ENCODE data around the gene COL19A1.

The COL19A1 gene

DNA sequence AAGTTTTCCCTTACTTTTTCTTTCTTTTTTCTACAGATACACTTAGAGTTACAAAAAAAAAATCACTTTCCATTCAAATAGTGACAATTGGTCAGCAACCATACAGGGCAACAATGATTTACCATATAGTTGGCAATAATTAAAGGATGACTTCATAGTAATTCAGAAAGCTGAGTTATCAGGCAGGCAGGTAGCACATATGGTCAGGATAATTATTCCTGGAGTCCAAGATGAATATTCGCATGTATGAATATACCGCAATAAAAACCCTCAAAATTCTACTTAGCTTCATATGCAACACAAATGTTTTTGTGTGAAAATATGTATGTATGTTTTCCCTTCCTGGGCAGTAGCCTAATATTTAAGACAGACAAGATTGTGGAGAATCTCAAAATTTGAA, 34.5 kb downstream of the COL19A1 start:
- H4K20me1 ChIP-seq (ENCODE audit: low read depth, low read length): no peaks in the 10 kb centered on the region
- H3K27me3 ChIP-seq (ENCODE audit: low read length): no peaks in the 10 kb centered on the region
- no peak for TF ChIP-seq CTCF (IDR thresholded peaks at IDR 0.05; ENCODE audit: insufficient read depth, low read length, poor library complexity, severe bottlenecking)
- TF ChIP-seq EZH2phosphoT487 (conservative IDR thresholded peaks at IDR 0.05; ENCODE audit: low read length): no peak
- no peaks in the 10 kb centered on the region for H3K9me3 ChIP-seq (ENCODE audit: insufficient read depth, low read length)
- no peak overlapping the region for H3K9ac ChIP-seq (ENCODE audit: low read length)
- H3F3A ChIP-seq (ENCODE audit: insufficient read depth): no peaks in the 10 kb centered on the region
- no peaks in the 10 kb centered on the region for H3K9me2 ChIP-seq (replicated peaks; ENCODE audit: insufficient read depth, low read length)
- no peak overlapping the region for H3K4me2 ChIP-seq (ENCODE audit: low read depth, low read length, poor library complexity, severe bottlenecking)
- H3K27ac ChIP-seq (ENCODE audit: low read depth, low read length): no peak overlapping the region
- no peak overlapping the region for H2AFZ ChIP-seq (ENCODE audit: low read depth, low read length, severe bottlenecking)
- no peak overlapping the region for H3K4me3 ChIP-seq (ENCODE audit: insufficient read depth, low read length, poor library complexity, severe bottlenecking)
- no peaks in the 10 kb centered on the region for H3K36me3 ChIP-seq (ENCODE audit: low read length)
- no peaks in the 10 kb centered on the region for H3K79me2 ChIP-seq (ENCODE audit: insufficient read depth, low read length)

DNA sequence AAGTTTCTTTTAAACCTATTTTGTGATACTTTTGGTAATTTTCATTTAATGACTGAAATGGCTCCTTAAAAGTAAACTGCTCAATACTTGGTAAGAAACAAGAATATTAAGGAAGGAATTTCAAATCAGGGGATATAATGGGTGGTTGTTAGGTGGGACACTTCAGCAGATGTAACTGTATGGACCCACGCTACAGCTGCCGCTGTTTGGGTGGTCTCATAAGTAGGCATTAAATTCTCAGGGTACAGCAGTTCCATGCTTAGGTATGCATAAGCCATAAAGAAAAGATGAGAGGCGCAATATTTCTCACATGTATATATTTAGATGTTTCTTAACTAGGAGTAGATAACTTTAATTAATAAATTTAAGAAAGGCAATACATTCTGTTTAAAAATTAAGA, 35.0 kb downstream of the COL19A1 start:
- no peaks in the 10 kb centered on the region for H3K79me2 ChIP-seq (ENCODE audit: insufficient read depth, low read length)
- no peak overlapping the region for H3K4me3 ChIP-seq (ENCODE audit: insufficient read depth, low read length, poor library complexity, severe bottlenecking)
- no peak overlapping the region for H2AFZ ChIP-seq (ENCODE audit: low read depth, low read length, severe bottlenecking)
- no peaks in the 10 kb centered on the region for H3K9me2 ChIP-seq (replicated peaks; ENCODE audit: insufficient read depth, low read length)
- H3F3A ChIP-seq (ENCODE audit: insufficient read depth): no peaks in the 10 kb centered on the region
- H3K27ac ChIP-seq (ENCODE audit: low read depth, low read length): no peak overlapping the region
- H4K20me1 ChIP-seq (ENCODE audit: low read depth, low read length): no peaks in the 10 kb centered on the region
- H3K9ac ChIP-seq (ENCODE audit: low read length): no peak overlapping the region
- H3K27me3 ChIP-seq (ENCODE audit: low read length): no peaks in the 10 kb centered on the region
- no peak for TF ChIP-seq CTCF (IDR thresholded peaks at IDR 0.05; ENCODE audit: insufficient read depth, low read length, poor library complexity, severe bottlenecking)
- no peak for TF ChIP-seq EZH2phosphoT487 (conservative IDR thresholded peaks at IDR 0.05; ENCODE audit: low read length)
- H3K36me3 ChIP-seq (ENCODE audit: low read length): no peaks in the 10 kb centered on the region
- H3K4me2 ChIP-seq (ENCODE audit: low read depth, low read length, poor library complexity, severe bottlenecking): no peak overlapping the region
- H3K9me3 ChIP-seq (ENCODE audit: insufficient read depth, low read length): no peaks in the 10 kb centered on the region

DNA sequence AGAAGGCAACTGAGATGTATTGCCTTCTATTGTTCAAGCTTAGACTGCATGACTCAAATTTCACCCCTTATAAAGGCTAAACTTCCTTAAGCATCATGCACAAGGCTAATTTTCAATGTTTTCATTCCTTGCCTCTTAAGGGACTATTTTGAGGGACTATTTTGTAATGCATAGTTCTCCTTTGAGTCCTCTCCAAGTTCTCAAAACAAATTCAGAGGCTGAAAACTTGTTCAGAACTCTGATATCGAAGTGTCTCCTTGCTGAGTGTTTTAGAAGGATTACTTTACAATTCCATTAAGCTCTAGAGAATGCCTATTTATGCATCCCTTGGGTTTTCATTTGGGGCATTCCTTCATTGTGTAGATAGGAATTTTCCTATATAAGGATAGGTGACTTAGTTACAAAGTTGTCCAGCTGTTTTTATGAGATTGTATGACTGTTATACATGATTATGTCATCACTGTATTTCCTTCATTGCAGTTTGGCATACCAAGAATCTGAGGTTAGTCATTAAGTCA, 41.7 kb downstream of the COL19A1 start:
- Histone ChIP-seq H4K20me1 (ENCODE audit: low read depth, low read length) (no peaks in the 10 kb centered on the region), H3K36me3 (ENCODE audit: low read length) (no peaks in the 10 kb centered on the region), H2AFZ (ENCODE audit: low read depth, low read length, severe bottlenecking) (no peak overlapping the region), H3K79me2 (ENCODE audit: insufficient read depth, low read length) (no peaks in the 10 kb centered on the region), H3K27ac (ENCODE audit: low read depth, low read length) (no peak overlapping the region), H3K9ac (ENCODE audit: low read length) (no peak overlapping the region), H3K9me3 (ENCODE audit: insufficient read depth, low read length) (no peaks in the 10 kb centered on the region), H3F3A (ENCODE audit: insufficient read depth) (no peaks in the 10 kb centered on the region), H3K9me2 (replicated peaks; ENCODE audit: insufficient read depth, low read length) (no peaks in the 10 kb centered on the region), H3K27me3 (ENCODE audit: low read length) (no peaks in the 10 kb centered on the region), H3K4me2 (ENCODE audit: low read depth, low read length, poor library complexity, severe bottlenecking) (no peak overlapping the region), H3K4me3 (ENCODE audit: insufficient read depth, low read length, poor library complexity, severe bottlenecking) (no peak overlapping the region)
- no peak for TF ChIP-seq EZH2phosphoT487 (conservative IDR thresholded peaks at IDR 0.05; ENCODE audit: low read length)
- TF ChIP-seq CTCF (IDR thresholded peaks at IDR 0.05; ENCODE audit: insufficient read depth, low read length, poor library complexity, severe bottlenecking): no peak

All from SU-DHL-6 (cell line).